GM19463 (cell line): ENCODE data around the gene CLIC1.
"Not testable (repeated sequence)": the region's sequence is repeated elsewhere in the genome, so short reads cannot be mapped to it uniquely, and the experiment has no call there.

ENCODE experiments used
- ATAC-seq: cut with Tn5 transposase; IDR thresholded peaks from one replicate; pipeline ENCODE4 v1.9.1; 2021; ENCODE audit warnings: mild to moderate bottlenecking, moderate library complexity; ENCODE audit not compliant: unreplicated experiment

The CLIC1 gene

GRCh38 chr6:31723980-31724691, 12.2 kb downstream of the CLIC1 start:
- no peak for ATAC-seq

- no peak for ATAC-seq
Observed at GRCh38 chr6:31723245-31723979, 12.9 kb downstream of the CLIC1 start, which contains the start of gene MPIG6B. Gene MPIG6B (plus strand): TSS chr6:31723373. CDS start chr6:31723384, 11 bp downstream.

- ATAC-seq: no peak
Observed at GRCh38 chr6:31722173-31722572, 14.2 kb downstream of the CLIC1 start.

GRCh38 chr6:31721351-31722020, 14.8 kb downstream of the CLIC1 start, which contains the start of gene LY6G6C:
Gene LY6G6C (minus strand): TSS chr6:31721746. CDS start chr6:31721679, 67 bp downstream.
- ATAC-seq: no peak

GRCh38 chr6:31720196-31720770, 16.0 kb downstream of the CLIC1 start:
- ATAC-seq: no peak

- no peak for ATAC-seq
Observed at GRCh38 chr6:31719001-31719400, 17.3 kb downstream of the CLIC1 start.

GRCh38 chr6:31718265-31718664, 18.1 kb downstream of the CLIC1 start:
- no peak for ATAC-seq

GRCh38 chr6:31717499-31718222, 18.7 kb downstream of the CLIC1 start:
- ATAC-seq: no peak

GRCh38 chr6:31715022-31715958, 21.0 kb downstream of the CLIC1 start, which contains the start of gene LY6G6D:
Gene LY6G6D (plus strand): TSS chr6:31715348. CDS start chr6:31715356, 8 bp downstream.
- no peak for ATAC-seq

GRCh38 chr6:31713991-31714684, 22.2 kb downstream of the CLIC1 start:
- ATAC-seq: no peak

GRCh38 chr6:31713465-31713864, 22.9 kb downstream of the CLIC1 start:
- ATAC-seq: no peak

- no peak for ATAC-seq
Observed at GRCh38 chr6:31712296-31712695, 24.0 kb downstream of the CLIC1 start.

GRCh38 chr6:31711233-31711632, 25.1 kb downstream of the CLIC1 start:
- ATAC-seq: no peak

GRCh38 chr6:31710523-31711219, 25.7 kb downstream of the CLIC1 start:
- ATAC-seq: no peak

- ATAC-seq: not testable (repeated sequence)
Observed at GRCh38 chr6:31709157-31709556, 27.2 kb downstream of the CLIC1 start.

GRCh38 chr6:31708224-31708623, 28.1 kb downstream of the CLIC1 start:
- ATAC-seq: no peak

- ATAC-seq: no peak
Observed at GRCh38 chr6:31707701-31708100, 28.6 kb downstream of the CLIC1 start.

GRCh38 chr6:31706599-31706998, 29.7 kb downstream of the CLIC1 start, which contains the start of gene LY6G6F:
Gene LY6G6F (plus strand): TSS chr6:31706866. CDS start chr6:31706907, 41 bp downstream.
- no peak for ATAC-seq
